GM18870 (cell line): Measurements from ENCODE around the gene LAIR1.
"Not testable (repeated sequence)": the region's sequence is repeated elsewhere in the genome, so short reads cannot be mapped to it uniquely, and the experiment has no call there.

ENCODE experiments used
- ATAC-seq: cut with Tn5 transposase; IDR thresholded peaks from one replicate; pipeline ENCODE4 v1.9.1; 2021; ENCODE audit warnings: moderate library complexity; ENCODE audit not compliant: unreplicated experiment

The LAIR1 gene

DNA sequence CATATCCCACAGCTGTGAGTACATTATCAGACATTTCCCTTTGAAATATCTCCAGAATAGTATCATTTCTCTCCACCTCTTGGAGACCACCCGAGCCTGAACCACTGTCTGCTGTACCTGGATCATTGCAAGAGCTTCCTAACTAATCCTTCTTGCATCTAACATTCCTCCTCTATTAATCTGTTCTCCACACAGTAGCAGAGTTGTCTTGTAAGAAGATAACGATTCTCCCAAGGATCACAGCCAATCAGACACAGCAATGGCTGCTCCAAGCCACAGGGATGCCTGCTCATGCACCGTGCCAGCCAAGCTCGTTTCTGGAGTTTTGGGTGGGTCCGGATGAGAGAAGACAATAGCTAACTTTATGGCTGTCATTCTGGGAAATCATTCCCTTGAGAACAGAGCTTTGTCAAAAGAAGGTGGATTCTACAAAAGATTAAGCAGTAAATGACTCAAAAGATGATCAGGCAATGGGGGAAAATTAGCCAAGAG lies 14.5 kb upstream of the LAIR1 start:
- ATAC-seq, result no peak

- no peak for ATAC-seq
Observed at GRCh38 chr19:54376610-54377285, 12.0 kb upstream of the LAIR1 start.

DNA sequence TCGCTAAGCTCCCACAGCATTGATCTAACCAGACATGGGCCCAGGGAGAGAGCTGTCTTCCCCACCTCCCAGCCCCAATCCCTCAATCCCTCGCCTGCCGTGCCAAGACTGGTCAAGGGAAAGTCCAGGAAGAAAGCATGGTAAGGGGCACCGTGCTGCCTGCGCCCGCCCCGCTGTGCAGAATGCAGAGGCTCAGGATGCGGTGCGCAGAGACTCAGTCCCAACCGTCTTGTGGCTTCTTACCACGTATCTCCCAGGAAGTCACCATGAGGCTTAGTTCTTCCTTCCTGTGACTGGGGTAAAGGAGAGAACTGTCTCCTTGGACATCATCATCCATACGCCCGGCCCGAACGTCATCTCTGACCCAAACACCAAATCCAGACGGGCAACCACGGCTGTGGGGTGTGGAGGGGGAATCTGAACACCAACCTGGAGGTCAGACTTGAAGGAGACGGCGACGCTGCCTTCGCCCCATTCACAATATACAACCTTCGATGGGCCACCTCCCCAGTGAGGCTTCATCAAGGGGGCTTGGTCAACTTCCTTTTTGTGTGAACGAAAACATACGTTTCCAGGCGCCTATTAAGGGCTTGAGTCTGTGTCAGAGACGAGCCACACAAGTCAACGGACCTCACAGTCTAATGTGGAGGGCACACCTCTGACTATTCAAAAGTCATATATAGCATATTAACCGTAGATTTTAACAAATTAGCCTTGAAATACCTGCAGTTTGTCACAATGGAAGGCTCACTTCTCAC lies 10.6 kb upstream of the LAIR1 start:
- ATAC-seq, result not testable (repeated sequence)

DNA sequence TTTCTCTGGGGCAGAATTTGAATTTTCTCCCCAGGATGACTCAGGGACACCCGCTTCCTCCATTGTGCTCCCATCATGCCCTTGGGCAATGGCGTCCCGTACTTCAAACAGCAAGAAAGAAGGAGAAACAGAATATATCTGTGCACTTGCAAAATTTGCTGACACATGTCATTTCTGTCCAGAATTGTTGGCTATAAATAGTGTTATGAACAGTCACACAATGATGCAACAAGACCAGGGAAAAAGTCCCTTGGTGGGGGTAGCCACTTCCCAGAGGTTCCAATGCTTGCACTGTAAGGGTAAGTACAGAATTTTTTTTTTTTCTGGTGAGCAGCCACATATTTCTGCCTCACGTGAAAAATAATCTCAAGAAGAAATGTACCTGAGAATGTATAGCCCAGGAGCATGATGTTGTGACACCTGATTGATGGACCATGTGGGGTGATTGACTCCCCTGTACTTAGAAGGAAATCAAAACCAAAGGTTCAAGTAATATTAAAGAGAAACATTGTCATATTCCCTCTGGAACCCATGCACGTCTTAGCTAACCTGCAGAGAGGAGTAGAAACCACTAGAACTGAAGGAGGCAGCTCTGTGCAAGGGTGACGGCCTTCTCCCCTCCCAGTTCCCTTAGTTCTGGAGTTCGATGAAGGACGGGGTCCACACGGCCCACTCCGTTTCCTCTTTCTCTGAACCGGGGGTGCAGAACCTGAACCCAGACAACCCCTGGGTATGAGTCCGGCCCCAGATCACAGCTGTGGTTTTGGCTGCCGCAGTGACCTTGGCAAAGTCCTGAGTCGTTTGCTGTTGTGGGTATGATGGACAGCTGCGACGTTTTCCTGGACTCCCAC lies 9.3 kb upstream of the LAIR1 start:
- ATAC-seq, result no peak

DNA sequence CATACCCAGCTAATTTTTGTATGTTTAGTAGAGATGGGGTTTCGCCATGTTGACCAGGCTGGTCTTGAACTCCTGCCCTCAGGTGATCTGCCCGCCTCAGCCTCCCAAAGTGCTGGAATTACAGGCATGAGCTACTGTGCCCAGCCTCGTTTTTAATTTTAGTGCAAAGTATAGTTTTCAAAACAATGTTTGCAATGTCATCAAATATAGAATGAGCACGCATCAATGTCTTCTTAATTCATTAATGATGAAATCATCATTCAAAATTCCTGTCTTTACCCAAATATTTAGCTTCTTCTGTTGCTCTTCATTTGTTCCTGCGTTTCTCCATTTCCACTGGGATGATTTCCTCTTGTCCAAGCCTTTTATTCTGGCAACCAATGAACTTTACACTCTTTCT lies 6.7 kb upstream of the LAIR1 start:
- not testable (repeated sequence) for ATAC-seq

- ATAC-seq, result not testable (repeated sequence)
Observed at GRCh38 chr19:54370434-54370796, 5.7 kb upstream of the LAIR1 start.

DNA sequence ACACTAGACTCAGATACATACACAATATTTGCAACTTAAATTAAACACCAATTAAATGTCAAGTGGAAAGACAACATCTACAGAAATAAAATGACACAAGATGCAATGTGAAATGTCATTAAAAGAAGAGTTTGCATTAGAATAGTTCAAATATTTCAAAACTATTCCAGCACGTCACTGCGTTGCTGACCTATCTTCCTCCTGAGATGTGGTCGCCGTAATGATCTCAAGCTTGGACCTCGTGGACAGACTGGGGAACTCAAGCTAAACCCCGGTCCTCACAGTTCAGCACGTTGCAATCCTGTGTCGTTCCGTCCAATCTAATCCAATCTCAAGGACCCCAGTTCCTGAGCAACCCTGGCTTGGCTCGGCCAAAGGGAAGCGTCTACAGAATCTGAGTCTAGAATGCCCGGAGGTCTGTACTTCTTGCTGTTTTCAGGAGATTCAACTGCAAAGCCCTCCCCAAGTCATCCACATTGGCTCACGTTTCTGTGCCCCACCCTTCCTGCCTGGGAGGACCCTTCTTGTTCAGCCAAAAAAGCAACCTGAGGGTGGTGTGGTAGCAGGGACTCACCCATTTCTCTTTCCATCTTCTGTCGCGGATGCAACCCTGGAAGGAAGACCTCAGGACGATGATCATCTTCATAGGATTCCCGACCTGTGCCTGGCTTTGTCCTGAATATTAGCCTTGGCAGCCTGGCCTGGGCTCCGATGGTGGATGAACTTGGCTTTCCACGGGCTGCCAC lies 5.1 kb upstream of the LAIR1 start:
- ATAC-seq, result not testable (repeated sequence)

GRCh38 chr19:54369082-54369687 lies 4.5 kb upstream of the LAIR1 start:
- ATAC-seq, result no peak

- ATAC-seq, result no peak
Observed at GRCh38 chr19:54366811-54367210, 2.1 kb upstream of the LAIR1 start.

DNA sequence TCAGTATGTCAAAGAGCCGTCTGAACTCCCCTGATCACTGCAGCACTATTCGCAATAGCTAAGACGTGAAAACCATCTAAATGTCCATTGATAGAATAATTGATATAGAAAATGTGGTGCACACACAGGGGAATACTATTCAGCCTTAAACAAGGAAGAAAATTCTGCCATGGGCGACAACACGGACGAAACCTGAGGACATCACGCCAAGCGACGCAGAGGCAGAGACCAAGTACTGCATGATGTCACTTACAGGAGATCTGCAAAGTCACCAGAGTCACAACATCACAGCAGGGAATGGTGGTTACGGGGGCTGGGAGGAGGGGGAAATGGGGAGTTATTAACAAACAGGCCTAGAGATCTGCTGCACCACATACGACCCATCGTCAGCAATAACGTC lies 1.1 kb upstream of the LAIR1 start:
- ATAC-seq, result not testable (repeated sequence)

- not testable (repeated sequence) for ATAC-seq
Observed at GRCh38 chr19:54361680-54362422, 2.9 kb downstream of the LAIR1 start.

- ATAC-seq, result not testable (repeated sequence)
Observed at GRCh38 chr19:54359149-54359820, 5.4 kb downstream of the LAIR1 start.

DNA sequence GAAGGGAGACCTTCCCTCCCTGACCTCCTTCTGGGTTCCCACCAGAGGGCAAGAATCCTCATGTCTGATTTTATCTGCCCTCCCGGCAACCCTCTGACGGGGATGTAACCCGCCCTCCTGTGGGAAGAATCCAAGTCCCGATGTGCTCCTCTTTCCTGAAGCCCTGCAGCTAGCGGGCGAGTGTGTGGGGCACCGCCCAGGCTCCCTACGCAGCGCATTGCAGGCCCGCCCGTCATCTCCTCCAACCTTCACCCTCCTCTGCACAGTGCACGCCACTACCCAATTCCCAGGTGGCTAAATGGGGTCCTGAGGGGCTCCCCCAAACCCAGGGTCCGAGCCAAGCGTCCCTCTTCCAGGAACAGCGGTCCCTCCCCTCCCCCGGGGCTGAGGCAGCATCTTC lies 7.3 kb downstream of the LAIR1 start:
- ATAC-seq, result no peak

DNA sequence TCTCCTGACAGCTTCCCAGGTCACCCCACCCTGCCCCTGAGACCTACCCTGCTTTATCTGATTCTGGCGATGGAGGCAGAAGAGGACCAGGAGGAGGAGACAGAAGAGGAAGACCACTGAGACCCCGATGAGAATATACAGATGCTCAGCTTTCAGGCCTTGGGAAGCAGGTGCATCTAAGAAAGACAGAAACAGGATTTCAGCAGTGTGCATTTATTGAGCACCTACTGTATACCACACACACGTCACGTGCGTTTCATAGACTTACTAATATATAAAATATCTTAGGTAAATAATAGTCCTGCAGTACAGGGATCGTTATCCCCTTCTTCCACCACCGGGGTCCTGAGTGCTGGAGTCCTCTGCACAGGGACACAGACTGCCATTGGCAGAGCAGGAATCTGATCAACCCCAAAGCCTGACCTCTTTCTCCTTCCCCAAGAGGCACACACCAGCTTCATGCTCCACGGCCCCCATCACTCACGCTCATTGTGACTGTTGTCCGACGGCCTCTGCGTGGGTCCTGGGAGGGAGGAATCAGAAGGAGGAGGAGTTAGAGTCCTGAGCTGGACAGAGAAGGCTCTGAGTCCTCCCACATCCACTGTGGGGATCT lies 8.2 kb downstream of the LAIR1 start:
- ATAC-seq, result no peak

GRCh38 chr19:54355675-54356074 lies 9.1 kb downstream of the LAIR1 start:
- no peak for ATAC-seq

- no peak for ATAC-seq
Observed at GRCh38 chr19:54354761-54355160, 10.0 kb downstream of the LAIR1 start.

GRCh38 chr19:54352546-54352945 lies 12.2 kb downstream of the LAIR1 start:
- no peak for ATAC-seq

- ATAC-seq, result no peak
Observed at GRCh38 chr19:54352041-54352440, 12.7 kb downstream of the LAIR1 start.

GRCh38 chr19:54351474-54351873 lies 13.3 kb downstream of the LAIR1 start:
- no peak for ATAC-seq
